Endothelial cell (in vitro differentiated cells): ENCODE data around the gene USP40. TPM values are rescaled to one million over a fixed set of nuclear protein-coding genes. Genes with fewer than 3 reads are reported as not detected.

Experiments used
- DNase-seq: peaks from one replicate; pipeline ENCODE4 v3.0.0; 2021; ENCODE audit warnings: low spot score
- H3K27ac Mint-ChIP-seq: one replicate; pipeline ENCODE4 v1.8.0; 2021; ENCODE audit warnings: mixed read lengths, inconsistent platforms; ENCODE audit not compliant: unreplicated experiment
- H3K27me3 Mint-ChIP-seq: one replicate; pipeline ENCODE4 v1.8.0; 2021; ENCODE audit warnings: mild to moderate bottlenecking, moderate library complexity, mixed read lengths, inconsistent platforms; ENCODE audit not compliant: unreplicated experiment
- H3K36me3 Mint-ChIP-seq: one replicate; pipeline ENCODE4 v1.8.0; 2021; ENCODE audit warnings: mild to moderate bottlenecking, low read depth, mixed read lengths, inconsistent platforms; ENCODE audit not compliant: unreplicated experiment
- H3K4me1 Mint-ChIP-seq: one replicate; pipeline ENCODE4 v1.8.0; 2021; ENCODE audit warnings: mild to moderate bottlenecking, mixed read lengths, inconsistent platforms; ENCODE audit not compliant: unreplicated experiment
- H3K4me3 Mint-ChIP-seq: one replicate; pipeline ENCODE4 v1.8.0; 2021; ENCODE audit warnings: mild to moderate bottlenecking, mixed read lengths, inconsistent platforms; ENCODE audit not compliant: unreplicated experiment
- H3K9me3 Mint-ChIP-seq: one replicate; pipeline ENCODE4 v1.8.0; 2021; ENCODE audit warnings: mixed read lengths, inconsistent platforms; ENCODE audit not compliant: unreplicated experiment
- CTCF ChIP-seq: fragments of 200-600 bp; sonication (generic); IDR thresholded peaks from one replicate; pipeline ENCODE4 v1.5.0; 2021; ENCODE audit warnings: antibody characterized with exemption; ENCODE audit not compliant: unreplicated experiment
- total RNA-seq: library from RNA; stranded (reverse); fragmentation: NEBNext Ultra II Directional; extraction: Animal tissue kit (Norgen Biotek cat#: 25700); gene quantifications from one replicate; pipeline ENCODE4 v1.2.1, GENCODE V29; 2021; ENCODE audit not compliant: unreplicated experiment

Gene USP40
- total RNA-seq, 1 donor from 2014 or later, result 23.6 TPM

- Mint-ChIP-seq H3K27me3 (peaks cover 2% of the 10 kb centered on the region), H3K27ac (no peak overlapping the region), H3K9me3 (no peaks in the 10 kb centered on the region), H3K4me3 (no peak overlapping the region), H3K36me3 (no peaks in the 10 kb centered on the region), H3K4me1 (no peaks in the 10 kb centered on the region)
- no peak for DNase-seq
- no peak for TF ChIP-seq CTCF
These were observed 22.4 kb downstream of the USP40 start for GRCh38 chr2:233544200-233544610.

- no peak overlapping the region for H3K4me3 Mint-ChIP-seq
- H3K4me1 Mint-ChIP-seq, result no peaks in the 10 kb centered on the region
- no peaks in the 10 kb centered on the region for H3K36me3 Mint-ChIP-seq
- DNase-seq, result no peak
- H3K9me3 Mint-ChIP-seq, result no peaks in the 10 kb centered on the region
- TF ChIP-seq CTCF, result no peak
- H3K27me3 Mint-ChIP-seq, result peaks cover 2% of the 10 kb centered on the region
- H3K27ac Mint-ChIP-seq, result no peak overlapping the region
These were observed 24.1 kb downstream of the USP40 start for GRCh38 chr2:233542507-233542906.

GRCh38 chr2:233538741-233539140 is 27.8 kb downstream of the USP40 start:
- no peak for DNase-seq
- H3K4me3 Mint-ChIP-seq, result no peak overlapping the region
- H3K9me3 Mint-ChIP-seq, result no peaks in the 10 kb centered on the region
- peaks cover 2% of the 10 kb centered on the region for H3K27me3 Mint-ChIP-seq
- H3K4me1 Mint-ChIP-seq, result no peaks in the 10 kb centered on the region
- no peak overlapping the region for H3K27ac Mint-ChIP-seq
- TF ChIP-seq CTCF, result no peak
- H3K36me3 Mint-ChIP-seq, result no peaks in the 10 kb centered on the region

- no peak for TF ChIP-seq CTCF
- peaks cover 4% of the 10 kb centered on the region for H3K36me3 Mint-ChIP-seq
- no peak for DNase-seq
- H3K4me3 Mint-ChIP-seq, result no peak overlapping the region
- H3K9me3 Mint-ChIP-seq, result no peaks in the 10 kb centered on the region
- H3K27ac Mint-ChIP-seq, result no peak overlapping the region
- no peaks in the 10 kb centered on the region for H3K4me1 Mint-ChIP-seq
- no peaks in the 10 kb centered on the region for H3K27me3 Mint-ChIP-seq
These were observed 31.3 kb downstream of the USP40 start for GRCh38 chr2:233535271-233535670.

GRCh38 chr2:233532971-233533370 is 33.6 kb downstream of the USP40 start:
- no peak for TF ChIP-seq CTCF
- H3K4me3 Mint-ChIP-seq, result no peak overlapping the region
- H3K36me3 Mint-ChIP-seq, result peaks cover 4% of the 10 kb centered on the region
- DNase-seq, result no peak
- no peaks in the 10 kb centered on the region for H3K27me3 Mint-ChIP-seq
- H3K27ac Mint-ChIP-seq, result no peak overlapping the region
- no peaks in the 10 kb centered on the region for H3K9me3 Mint-ChIP-seq
- H3K4me1 Mint-ChIP-seq, result no peaks in the 10 kb centered on the region
